SIG-M5 (cell line): ENCODE results near the gene DNLZ.

Experiments used
- DNase-seq: peaks from one replicate; lab custom pipeline; 2025; lab: John Stamatoyannopoulos, UW

DNLZ gene

GRCh38 chr9:136316896-136317676 is 46.5 kb downstream of the DNLZ start:
- DNase-seq = no peak

GRCh38 chr9:136316271-136316751 is 47.2 kb downstream of the DNLZ start:
- DNase-seq = no peak

GRCh38 chr9:136314944-136315343 is 48.6 kb downstream of the DNLZ start:
- DNase-seq = no peak

GRCh38 chr9:136314056-136314416 is 49.5 kb downstream of the DNLZ start:
- no peak for DNase-seq

GRCh38 chr9:136313111-136314055 is 50.2 kb downstream of the DNLZ start:
- no peak for DNase-seq

GRCh38 chr9:136312436-136312835 is 51.1 kb downstream of the DNLZ start:
- DNase-seq = no peak

GRCh38 chr9:136312009-136312375 is 51.6 kb downstream of the DNLZ start:
- no peak for DNase-seq

GRCh38 chr9:136311051-136312008 is 52.2 kb downstream of the DNLZ start:
- DNase-seq = no peak

- DNase-seq = no peak
Measured at GRCh38 chr9:136310273-136311030, 53.1 kb downstream of the DNLZ start.

- DNase-seq = no peak
Measured at GRCh38 chr9:136309806-136310220, 53.7 kb downstream of the DNLZ start.
